HCT116 (cell line): ENCODE data around the gene CDKAL1. TPM values are rescaled to one million over a fixed set of nuclear protein-coding genes. Genes with fewer than 3 reads are reported as not detected.

Experiments used
- ATAC-seq: fragments of 200-7000 bp; cut with Tn5 transposase; 2 replicates; pipeline ENCODE4 v1.9.1; 2020; ENCODE audit warnings: mild to moderate bottlenecking, moderate library complexity
- BruUV-seq: library from RNA; stranded (reverse); fragments of 400-500 nt; replicated peaks from 2 replicates; lab custom pipeline; 2021; lab: Mats Ljungman, UMichigan
- CTCF ChIA-PET: fragments of 300-600 bp; sonication (Branson Sonifier 250); formaldehyde crosslinking; loops from one replicate; lab custom pipeline; 2021; ENCODE audit warnings: antibody characterized with exemption; lab: Charles Lee
- POLR2A ChIA-PET: fragments of 300-600, 350-600 bp; sonication (Branson Sonifier 250); formaldehyde crosslinking; loops from one replicate; lab custom pipeline; 2021; ENCODE audit warnings: antibody characterized with exemption; lab: Charles Lee
- RAD21 ChIA-PET, 2 experiments: fragments of 300-600 bp; sonication (Branson Sonifier 250); formaldehyde crosslinking; loops; one replicate each; lab custom pipeline; 2023; ENCODE audit warnings: low total read pairs in 2 of 2; ENCODE audit not compliant: uncharacterized antibody in 2 of 2, unreplicated experiment in 2 of 2, low non-redundant PET in 1 of 2; lab: Charles Lee
- DNase-seq: peaks from one replicate; pipeline ENCODE4 v3.0.0-alpha.2; 2010; ENCODE audit warnings: low read depth, low spot score
- H2AFZ ChIP-seq: fragments of 200-600 bp; shearing (Covaris generic), sonication (generic); 2 replicates; pipeline ENCODE4 v1.6.1; 2017; ENCODE audit warnings: low read depth, mixed run types, mixed read lengths, antibody characterized with exemption, low read length; ENCODE audit not compliant: poor library complexity, severe bottlenecking
- H3K27ac ChIP-seq: 2 replicates; pipeline ENCODE4 v1.5.1; 2012; ENCODE audit warnings: low read depth, low read length
- H3K27me3 ChIP-seq: fragments of 200-600 bp; sonication (generic); 2 replicates; pipeline ENCODE4 v1.6.1; 2016; ENCODE audit warnings: mixed run types, low read length, mixed read lengths; ENCODE audit not compliant: insufficient read depth
- H3K36me3 ChIP-seq, 2 experiments: fragments of 200-500 bp in 1 of 2; fragments of 200-600 bp in 1 of 2; sonication (Bioruptor generic) in 1 of 2; sonication (generic) in 1 of 2; 2 replicates each; pipeline versions ENCODE4 v1.5.1 to v1.6.1; 2014 to 2016; ENCODE audit warnings: low read length in 2 of 2, inconsistent platforms in 1 of 2, mixed read lengths in 1 of 2, mixed run types in 1 of 2; ENCODE audit not compliant: insufficient read depth in 2 of 2, control insufficient read depth in 1 of 2
- H3K4me1 ChIP-seq, 2 experiments: fragments of 200-600 bp in 1 of 2; sonication (generic) in 1 of 2; 2 replicates each; pipeline versions ENCODE4 v1.5.1 to v1.6.1; 2012 to 2017; ENCODE audit warnings: low read length in 2 of 2, inconsistent platforms in 1 of 2, mild to moderate bottlenecking in 1 of 2, mixed read lengths in 1 of 2, mixed run types in 1 of 2, moderate library complexity in 1 of 2; ENCODE audit not compliant: insufficient read depth in 2 of 2, control insufficient read depth in 1 of 2
- H3K4me2 ChIP-seq: fragments of 200-600 bp; sonication (generic); 2 replicates; pipeline ENCODE4 v1.6.1; 2017; ENCODE audit warnings: mixed run types, low read length, mixed read lengths
- H3K4me3 ChIP-seq, 2 experiments: fragments of 200-600 bp in 1 of 2; sonication (generic) in 1 of 2; replicated peaks in 1 of 2; 2 replicates each; pipeline ENCODE4 v1.5.1; 2011 to 2016; ENCODE audit warnings: low read length in 2 of 2, control low read depth in 1 of 2, low read depth in 1 of 2, mild to moderate bottlenecking in 1 of 2, mixed read lengths in 1 of 2, mixed run types in 1 of 2
- H3K79me2 ChIP-seq: fragments of 200-600 bp; sonication (generic); 2 replicates; pipeline ENCODE4 v1.6.1; 2017; ENCODE audit warnings: mild to moderate bottlenecking, mixed run types, low read length, moderate library complexity, mixed read lengths; ENCODE audit not compliant: insufficient read depth
- H3K9ac ChIP-seq: fragments of 200-600 bp; sonication (generic); 2 replicates; pipeline ENCODE4 v1.6.1; 2016; ENCODE audit warnings: low read length, mixed read lengths
- H3K9me2 ChIP-seq: fragments of 200-600 bp; sonication (generic), shearing (Covaris generic); 2 replicates; pipeline ENCODE4 v1.6.1; 2017; ENCODE audit warnings: mixed run types, mild to moderate bottlenecking, moderate library complexity; ENCODE audit not compliant: insufficient read depth
- H3K9me3 ChIP-seq, 2 experiments: fragments of 200-500 bp in 1 of 2; fragments of 200-600 bp in 1 of 2; sonication (Bioruptor generic) in 1 of 2; sonication (generic) in 1 of 2; 2 replicates each; pipeline ENCODE4 v1.6.1; 2014 to 2017; ENCODE audit warnings: low read length in 2 of 2, mixed read lengths in 2 of 2, inconsistent platforms in 1 of 2, low read depth in 1 of 2, mild to moderate bottlenecking in 1 of 2, mixed run types in 1 of 2, moderate library complexity in 1 of 2; ENCODE audit not compliant: control insufficient read depth in 1 of 2, insufficient read depth in 1 of 2
- H4K20me1 ChIP-seq: fragments of 200-600 bp; sonication (generic), shearing (Covaris generic); 2 replicates; pipeline ENCODE4 v1.6.1; 2017; ENCODE audit warnings: mixed run types, mild to moderate bottlenecking, moderate library complexity; ENCODE audit not compliant: insufficient read depth
- CTCF ChIP-seq, 3 experiments: fragments of 200-600 bp in 1 of 3; sonication (generic) in 1 of 3; IDR thresholded peaks in 2 of 3; conservative IDR thresholded peaks in 1 of 3; 2 replicates each; pipeline ENCODE4 v1.5.1; 2012 to 2017; ENCODE audit warnings: low read depth in 2 of 3, low read length in 2 of 3, antibody characterized with exemption in 1 of 3, borderline replicate concordance in 1 of 3, control low read depth in 1 of 3, mild to moderate bottlenecking in 1 of 3, mixed read lengths in 1 of 3, mixed run types in 1 of 3, moderate library complexity in 1 of 3; ENCODE audit not compliant: insufficient read depth in 1 of 3
- EGR1 ChIP-seq: IDR thresholded peaks from 2 replicates; pipeline ENCODE4 v1.6.1; 2012; ENCODE audit warnings: low read depth
- EZH2 ChIP-seq: fragments of 200-600 bp; sonication (generic); IDR thresholded peaks from 2 replicates; pipeline ENCODE4 v1.6.1; 2017; ENCODE audit warnings: antibody characterized with exemption, mixed run types
- EZH2phosphoT487 ChIP-seq: fragments of 200-600 bp; IDR thresholded peaks from 2 replicates; pipeline ENCODE4 v1.6.1; 2018; ENCODE audit warnings: antibody characterized with exemption, borderline replicate concordance
- JUND ChIP-seq: IDR thresholded peaks from 2 replicates; pipeline ENCODE4 v1.6.1; 2012
- RAD21 ChIP-seq: IDR thresholded peaks from 2 replicates; pipeline ENCODE4 v1.6.1; 2012; ENCODE audit warnings: low read depth, mild to moderate bottlenecking
- SP1 ChIP-seq: IDR thresholded peaks from 2 replicates; pipeline ENCODE4 v1.6.1; 2012; ENCODE audit warnings: low read depth
- YY1 ChIP-seq: IDR thresholded peaks from 2 replicates; pipeline ENCODE4 v1.6.1; 2011; ENCODE audit warnings: low read length, low read depth, moderate library complexity, mild to moderate bottlenecking; ENCODE audit not compliant: insufficient replicate concordance; ENCODE audit errors: extremely low read depth
- ZBTB33 ChIP-seq: IDR thresholded peaks from 2 replicates; pipeline ENCODE4 v1.6.1; 2011; ENCODE audit warnings: mild to moderate bottlenecking, low read length, moderate library complexity; ENCODE audit not compliant: insufficient replicate concordance; ENCODE audit errors: extremely low read depth
- ZFX ChIP-seq: fragments of 450-650 bp; IDR thresholded peaks from 2 replicates; pipeline ENCODE4 v1.6.1; 2017
- ZNF274 ChIP-seq: fragments of 200-500 bp; sonication (Bioruptor generic); IDR thresholded peaks from 2 replicates; pipeline ENCODE4 v1.6.1; 2014; ENCODE audit warnings: mild to moderate bottlenecking, low read depth, low read length, inconsistent platforms
- intact Hi-C: fragments of 100-400 bp; cut with micrococcal nuclease; formaldehyde crosslinking; loops from 2 replicates; pipeline ENCODE4 v1.10.0; 2022
- total RNA-seq: library from RNA; stranded (reverse); gene quantifications from one replicate; pipeline ENCODE4 v1.2.1, GENCODE V29; 2021; ENCODE audit not compliant: unreplicated experiment

Gene CDKAL1
- total RNA-seq, 1 experiment from 2014 or later, result 14.9 TPM

DNA sequence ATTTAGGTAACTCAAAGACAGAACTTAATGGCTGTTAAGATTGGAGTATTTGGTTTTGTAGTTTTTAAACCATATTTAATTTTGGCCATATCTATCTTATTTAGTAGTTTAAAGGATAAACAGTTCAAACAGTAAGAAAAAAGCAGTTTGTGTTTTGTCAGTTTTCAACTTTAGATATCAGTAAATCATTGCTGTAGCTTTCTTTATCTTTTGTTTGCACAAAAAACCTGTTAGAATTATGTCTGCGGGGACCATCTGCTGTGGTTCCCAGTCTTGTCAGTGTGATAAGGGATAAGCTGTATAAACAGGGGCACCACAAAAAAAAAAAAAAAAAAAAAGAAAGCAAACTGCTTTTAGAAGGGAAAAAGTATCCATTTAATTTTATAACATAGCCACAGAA, 40.9 kb downstream of the CDKAL1 start:
- ATAC-seq (no peak), DNase-seq (no peak)
- H2AFZ ChIP-seq, result no peak overlapping the region
- no peaks in the 10 kb centered on the region for H3K9me3 ChIP-seq
- intact Hi-C loops, result no loop called here
- ChIA-PET POLR2A (interaction anchor here (1.0 to 1.5 kb wide), 2 partner anchors 15 to 171 kb away, joined by 3 read pairs; no protein-coding TSS in a partner anchor), CTCF (interaction anchor here (1.4 to 1.9 kb wide), 2 partner anchors 11 to 25 kb away, joined by 4 to 8 read pairs; no protein-coding TSS in a partner anchor), RAD21 (no interaction called here)
- H3K4me3 ChIP-seq, result no peak overlapping the region
- H3K79me2 ChIP-seq, result no peaks in the 10 kb centered on the region
- no peak overlapping the region for H3K27ac ChIP-seq
- no peak overlapping the region for H3K9ac ChIP-seq
- H3K4me1 ChIP-seq, result peaks cover 5% of the 10 kb centered on the region in 2 experiments; a peak in 2 of 4 replicates
- no peaks in the 10 kb centered on the region for H3K9me2 ChIP-seq
- no peaks in the 10 kb centered on the region for H3K36me3 ChIP-seq
- no peak overlapping the region for H3K4me2 ChIP-seq
- H3K27me3 ChIP-seq, result no peaks in the 10 kb centered on the region
- BruUV-seq, result no TSS peak
- H4K20me1 ChIP-seq, result no peaks in the 10 kb centered on the region
- TF ChIP-seq YY1 (no peak), ZBTB33 (no peak), SP1 (no peak), EZH2 (no peak), ZFX (no peak), JUND (no peak), ZNF274 (no peak), CTCF (IDR thresholded peaks at IDR 0.05 in 2 of 3, conservative IDR thresholded peaks at IDR 0.05 in 1 of 3; ENCODE audit: borderline replicate concordance in 1 of 3, insufficient read depth in 1 of 3, low read depth in 2 of 3, low read length in 2 of 3) (no peak), EZH2phosphoT487 (no peak), RAD21 (no peak), EGR1 (no peak)
- TF ChIP-seq, all 23 proteins: peak for 0
